ENCODE results near the gene RPUSD2. TPM values are rescaled to one million over a fixed set of nuclear protein-coding genes. Genes with fewer than 3 reads are reported as not detected.

RPUSD2 gene

Small RNA genes within 50 kb of the gene (small RNA-seq; reads per million reads assigned to genes)
- not detected for gene RF00017 (ENCODE audit: insufficient read depth)
- gene RN7SL376P (ENCODE audit: insufficient read depth) = not detected
- gene RNU6-516P (ENCODE audit: insufficient read depth) = not detected
